SK-N-SH treated with all-trans-retinoic acid at 6 μM for 48 hours (cell line): ENCODE data around the gene STX3.

Source experiments
- ATAC-seq: fragments of 200-7000 bp; cut with Tn5 transposase; 3 replicates; pipeline ENCODE4 v1.9.1; 2020; ENCODE audit warnings: mild to moderate bottlenecking, moderate library complexity
- ARNTL ChIP-seq: fragments of 450-650 bp; formaldehyde crosslinking; IDR thresholded peaks from 2 replicates; pipeline ENCODE4 v1.5.0; 2020; ENCODE audit warnings: low read depth, mild to moderate bottlenecking, moderate library complexity, borderline replicate concordance
- BACH2 ChIP-seq: fragments of 250-450 bp; sonication (Bioruptor Pico); IDR thresholded peaks from 2 replicates; pipeline ENCODE4 v1.9.0; 2021; ENCODE audit warnings: mild to moderate bottlenecking, borderline replicate concordance
- CREB5 ChIP-seq: fragments of 250-450 bp; sonication (Bioruptor Pico); IDR thresholded peaks from 2 replicates; pipeline ENCODE4 v1.5.1; 2020; ENCODE audit warnings: low read depth, mild to moderate bottlenecking, moderate library complexity
- CSDC2 ChIP-seq: fragments of 250-450 bp; sonication (Bioruptor Pico); IDR thresholded peaks from 2 replicates; pipeline ENCODE4 v1.5.0; 2020; ENCODE audit warnings: mild to moderate bottlenecking, moderate library complexity
- CSRNP3 ChIP-seq: fragments of 250-450 bp; sonication (Bioruptor Pico); IDR thresholded peaks from 2 replicates; pipeline ENCODE4 v1.5.1; 2021; ENCODE audit warnings: mild to moderate bottlenecking, moderate library complexity
- ESRRG ChIP-seq: fragments of 250-450 bp; sonication (Bioruptor Pico); IDR thresholded peaks from 2 replicates; pipeline ENCODE4 v1.6.1; 2021; ENCODE audit warnings: mild to moderate bottlenecking
- GLIS3 ChIP-seq: fragments of 250-450 bp; sonication (Bioruptor Pico); IDR thresholded peaks from 2 replicates; pipeline ENCODE4 v1.5.0; 2020; ENCODE audit warnings: mild to moderate bottlenecking, moderate library complexity
- ISL1 ChIP-seq: fragments of 250-450 bp; sonication (Bioruptor Pico); IDR thresholded peaks from 2 replicates; pipeline ENCODE4 v2.1.2; 2022; ENCODE audit warnings: mild to moderate bottlenecking, moderate library complexity
- OSR1 ChIP-seq: fragments of 250-450 bp; sonication (Bioruptor Pico); IDR thresholded peaks from 2 replicates; pipeline ENCODE4 v1.8.0; 2022; ENCODE audit warnings: moderate library complexity, mild to moderate bottlenecking, inconsistent platforms
- PATZ1 ChIP-seq: fragments of 250-450 bp; sonication (Bioruptor Pico); IDR thresholded peaks from 2 replicates; pipeline ENCODE4 v1.8.0; 2020; ENCODE audit warnings: mild to moderate bottlenecking, moderate library complexity, borderline replicate concordance
- POU6F1 ChIP-seq: fragments of 250-450 bp; sonication (Bioruptor Pico); IDR thresholded peaks from 2 replicates; pipeline ENCODE4 v1.8.0; 2021; ENCODE audit warnings: low read depth, mild to moderate bottlenecking, moderate library complexity, borderline replicate concordance
- SNAI2 ChIP-seq: fragments of 250-450 bp; sonication (Bioruptor Pico); IDR thresholded peaks from 2 replicates; pipeline ENCODE4 v1.5.0; 2020; ENCODE audit warnings: mild to moderate bottlenecking, moderate library complexity
- TOX ChIP-seq: fragments of 250-450 bp; sonication (Bioruptor Pico); IDR thresholded peaks from 2 replicates; pipeline ENCODE4 v1.8.0; 2021; ENCODE audit warnings: mild to moderate bottlenecking, moderate library complexity, borderline replicate concordance
- TSHZ2 ChIP-seq: fragments of 250-450 bp; sonication (Bioruptor Pico); IDR thresholded peaks from 2 replicates; pipeline ENCODE4 v1.5.0; 2020; ENCODE audit warnings: mild to moderate bottlenecking, moderate library complexity
- ZC3H10 ChIP-seq: fragments of 250-450 bp; sonication (Bioruptor Pico); IDR thresholded peaks from 2 replicates; pipeline ENCODE4 v1.5.1; 2021; ENCODE audit warnings: mild to moderate bottlenecking, moderate library complexity
- ZFP3 ChIP-seq: fragments of 250-450 bp; sonication (Bioruptor Pico); IDR thresholded peaks from 2 replicates; pipeline ENCODE4 v1.5.0; 2020; ENCODE audit warnings: mild to moderate bottlenecking, moderate library complexity
- ZFP30 ChIP-seq: fragments of 450-650 bp; formaldehyde crosslinking; IDR thresholded peaks from 2 replicates; pipeline ENCODE4 v1.5.0; 2022; ENCODE audit warnings: mild to moderate bottlenecking, moderate library complexity
- ZNF565 ChIP-seq: fragments of 450-650 bp; formaldehyde crosslinking; conservative IDR thresholded peaks from 2 replicates; pipeline ENCODE4 v1.5.0; 2020; ENCODE audit warnings: low read depth, mild to moderate bottlenecking, moderate library complexity
- ZNF70 ChIP-seq: fragments of 450-650 bp; formaldehyde crosslinking; IDR thresholded peaks from 2 replicates; pipeline ENCODE4 v1.5.0; 2020; ENCODE audit warnings: mild to moderate bottlenecking, moderate library complexity
- ZNF8 ChIP-seq: fragments of 450-650 bp; formaldehyde crosslinking; IDR thresholded peaks from 2 replicates; pipeline ENCODE4 v1.5.0; 2020; ENCODE audit warnings: mild to moderate bottlenecking, moderate library complexity

Gene STX3

GRCh38 chr11:59756558-59756840 is 1.3 kb downstream of the STX3 start:
- no peak for ATAC-seq
- TF ChIP-seq ISL1 (CRISPR knock-in tag) = no peak
- no peak for TF ChIP-seq OSR1
- no peak for TF ChIP-seq ZFP30 (CRISPR knock-in tag)
- TF ChIP-seq ZNF8 (CRISPR knock-in tag) = no peak
- no peak for TF ChIP-seq GLIS3 (CRISPR knock-in tag)
- no peak for TF ChIP-seq BACH2 (CRISPR knock-in tag)
- TF ChIP-seq ZNF565 (CRISPR knock-in tag) = no peak
- TF ChIP-seq CSRNP3 = no peak
- TF ChIP-seq CREB5 (CRISPR knock-in tag) = no peak
- no peak for TF ChIP-seq CSDC2 (CRISPR knock-in tag)
- no peak for TF ChIP-seq SNAI2
- no peak for TF ChIP-seq TOX (CRISPR knock-in tag)
- TF ChIP-seq ARNTL (CRISPR knock-in tag) = no peak
- no peak for TF ChIP-seq TSHZ2 (CRISPR knock-in tag)
- no peak for TF ChIP-seq PATZ1 (CRISPR knock-in tag)
- no peak for TF ChIP-seq POU6F1 (CRISPR knock-in tag)

GRCh38 chr11:59756845-59757244 is 1.7 kb downstream of the STX3 start:
- no peak for ATAC-seq
- TF ChIP-seq ZNF70 (CRISPR knock-in tag) = no peak
- TF ChIP-seq ZFP3 (CRISPR knock-in tag) = no peak
- no peak for TF ChIP-seq ZNF565 (CRISPR knock-in tag)
- no peak for TF ChIP-seq TOX (CRISPR knock-in tag)
- no peak for TF ChIP-seq CSDC2 (CRISPR knock-in tag)
- no peak for TF ChIP-seq BACH2 (CRISPR knock-in tag)
- TF ChIP-seq ISL1 (CRISPR knock-in tag) = no peak
- no peak for TF ChIP-seq ZFP30 (CRISPR knock-in tag)
- TF ChIP-seq GLIS3 (CRISPR knock-in tag) = no peak
- no peak for TF ChIP-seq POU6F1 (CRISPR knock-in tag)
- no peak for TF ChIP-seq SNAI2
- TF ChIP-seq ZC3H10 (CRISPR knock-in tag) = no peak
- no peak for TF ChIP-seq CSRNP3
- TF ChIP-seq CREB5 (CRISPR knock-in tag) = no peak
- no peak for TF ChIP-seq PATZ1 (CRISPR knock-in tag)
- TF ChIP-seq ESRRG (CRISPR knock-in tag) = no peak
